Activated CD4-positive, alpha-beta T cell treated with anti-CD3 and anti-CD28 coated beads, Interleukin-2, amount 10 ng/mL, durations not matched to agents 7 days and 5 days (primary cell): Measurements from ENCODE around the gene GLYATL3. TPM values are rescaled to one million over a fixed set of nuclear protein-coding genes. Genes with fewer than 3 reads are reported as not detected.
"Not testable (repeated sequence)": the region's sequence is repeated elsewhere in the genome, so short reads cannot be mapped to it uniquely, and the experiment has no call there.

Experiments
- CTCF ChIA-PET: fragments of 350-600 bp; sonication (Branson Sonifier 250); formaldehyde crosslinking; loops from one replicate; lab custom pipeline; 2021; ENCODE audit warnings: antibody characterized with exemption; lab: Charles Lee
- POLR2A ChIA-PET: fragments of 350-600 bp; sonication (Branson Sonifier 250); formaldehyde crosslinking; loops from one replicate; lab custom pipeline; 2021; ENCODE audit warnings: antibody characterized with exemption; lab: Charles Lee
- DNase-seq: peaks from one replicate; pipeline ENCODE4 v3.0.0-alpha.2; 2020
- H3K27ac Mint-ChIP-seq: one replicate; pipeline ENCODE4 v1.8.0; 2021; ENCODE audit warnings: mild to moderate bottlenecking, moderate library complexity, mixed read lengths
- H3K27me3 Mint-ChIP-seq: one replicate; pipeline ENCODE4 v1.8.0; 2021; ENCODE audit warnings: mixed read lengths
- H3K36me3 Mint-ChIP-seq: one replicate; pipeline ENCODE4 v1.8.0; 2021; ENCODE audit warnings: low read depth, mixed read lengths
- H3K4me1 Mint-ChIP-seq: one replicate; pipeline ENCODE4 v1.8.0; 2021; ENCODE audit warnings: mixed read lengths
- H3K4me3 Mint-ChIP-seq: one replicate; pipeline ENCODE4 v1.8.0; 2021; ENCODE audit warnings: mild to moderate bottlenecking, moderate library complexity, mixed read lengths
- H3K9me3 Mint-ChIP-seq: one replicate; pipeline ENCODE4 v1.8.0; 2021; ENCODE audit warnings: mixed read lengths
- total RNA-seq, 2 experiments: library from RNA; stranded (reverse); gene quantifications; one replicate each; pipeline ENCODE4 v1.2.3, GENCODE V29; 2021

GLYATL3 gene
- total RNA-seq, 2 experiments from 2014 or later, result not detected

DNA sequence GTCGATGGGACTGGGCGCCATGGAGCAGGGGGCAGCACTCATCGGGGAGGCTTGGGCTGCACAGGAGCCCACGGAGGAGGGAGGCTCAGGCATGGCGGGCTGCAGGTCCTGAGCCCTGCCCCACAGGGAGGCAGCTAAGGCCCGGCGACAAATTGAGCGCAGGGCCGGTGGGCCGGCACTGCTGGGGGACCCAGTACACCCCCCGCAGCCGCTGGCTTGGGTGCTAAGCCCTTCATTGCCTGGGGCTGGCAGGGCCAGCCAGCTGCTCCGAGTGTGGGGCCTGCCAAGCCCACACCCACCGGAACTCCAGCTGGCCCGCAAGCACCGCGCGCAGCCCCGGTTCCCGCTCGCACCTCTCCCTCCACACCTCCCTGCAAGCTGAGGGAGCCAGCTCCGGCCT lies 17.9 kb upstream of the GLYATL3 start:
- POLR2A ChIA-PET, DNase-seq, H3K4me1 Mint-ChIP-seq, H3K27me3 Mint-ChIP-seq, H3K4me3 Mint-ChIP-seq, H3K9me3 Mint-ChIP-seq, H3K27ac Mint-ChIP-seq: not testable (repeated sequence)
- peaks cover 26% of the 10 kb centered on the region for H3K36me3 Mint-ChIP-seq
- CTCF ChIA-PET, result interaction anchor here (0.6 kb wide), 1 partner anchor 22 kb away, joined by 3 read pairs; no protein-coding TSS in a partner anchor

DNA sequence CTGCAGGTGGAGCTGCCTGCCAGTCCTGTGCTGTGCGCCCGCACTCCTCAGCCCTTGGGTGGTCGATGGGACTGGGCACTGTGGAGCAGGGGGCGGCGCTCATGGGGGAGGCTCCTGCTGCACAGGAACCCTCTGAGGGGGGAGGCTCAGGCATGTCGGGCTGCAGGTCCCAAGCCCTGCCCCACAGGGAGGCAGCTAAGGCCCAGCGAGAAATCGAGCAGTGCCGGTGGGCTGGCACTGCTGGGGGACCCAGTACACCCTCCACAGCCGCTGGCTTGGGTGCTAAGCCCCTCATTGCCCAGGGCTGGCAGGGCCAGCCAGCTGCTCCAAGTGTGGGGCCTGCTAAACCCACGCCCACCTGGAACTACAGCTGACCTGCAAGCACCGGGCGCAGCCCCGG lies 16.3 kb upstream of the GLYATL3 start:
- not testable (repeated sequence) for H3K27me3 Mint-ChIP-seq, H3K27ac Mint-ChIP-seq, H3K4me3 Mint-ChIP-seq, H3K9me3 Mint-ChIP-seq, DNase-seq, H3K4me1 Mint-ChIP-seq
- ChIA-PET POLR2A (interaction anchor here (0.6 kb wide), 1 partner anchor 31 kb away, joined by 4 read pairs; no protein-coding TSS in a partner anchor), CTCF (interaction anchor here (1.5 kb wide), 1 partner anchor 11 kb away, joined by 4 read pairs; no protein-coding TSS in a partner anchor)
- H3K36me3 Mint-ChIP-seq, result peaks cover 33% of the 10 kb centered on the region

DNA sequence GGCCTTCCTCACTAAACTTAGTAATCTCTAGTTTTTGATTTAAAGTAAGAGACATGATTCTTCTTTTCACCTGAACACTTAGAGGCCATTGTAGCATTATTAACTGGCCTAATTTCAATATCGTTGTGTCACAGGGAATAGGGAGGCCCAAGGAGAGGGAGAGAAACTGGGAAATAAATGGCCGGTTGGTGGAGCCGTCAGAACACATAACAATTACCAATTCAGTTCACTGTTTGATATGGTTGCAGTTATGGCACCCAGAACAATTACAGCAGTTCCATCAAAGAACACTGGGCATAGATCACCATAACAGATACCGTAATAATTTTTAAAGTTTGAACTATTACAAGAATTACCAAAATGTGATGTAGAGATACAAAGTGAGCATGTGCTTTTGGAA lies 9.1 kb upstream of the GLYATL3 start:
- Mint-ChIP-seq H3K4me1 (no peaks in the 10 kb centered on the region), H3K4me3 (no peak overlapping the region), H3K9me3 (no peaks in the 10 kb centered on the region), H3K36me3 (peaks cover 28% of the 10 kb centered on the region), H3K27ac (no peak overlapping the region), H3K27me3 (no peaks in the 10 kb centered on the region)
- POLR2A ChIA-PET, result no interaction called here
- DNase-seq, result no peak
- CTCF ChIA-PET, result no interaction called here

DNA sequence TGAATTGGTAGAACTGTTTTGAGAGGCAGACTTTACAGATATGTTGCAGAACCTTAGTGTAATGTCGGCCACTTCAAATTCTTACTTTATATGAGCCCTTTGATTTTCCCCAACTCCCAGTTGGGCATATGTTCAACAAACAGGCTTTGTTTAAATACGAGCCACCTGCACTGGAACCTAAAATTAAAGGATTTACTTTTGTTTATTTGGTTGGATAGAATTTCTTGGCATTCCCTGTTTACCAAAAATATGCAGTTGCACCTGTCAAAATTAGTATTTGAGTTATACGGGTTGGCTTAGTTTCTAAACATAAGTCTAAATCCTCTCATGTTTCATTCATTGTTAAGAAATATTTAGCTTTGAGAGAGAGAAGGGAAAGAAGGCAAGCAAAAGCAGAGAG lies 2.4 kb upstream of the GLYATL3 start:
- H3K4me3 Mint-ChIP-seq, result no peak overlapping the region
- DNase-seq, result no peak
- POLR2A ChIA-PET, result no interaction called here
- peaks cover 3% of the 10 kb centered on the region for H3K27me3 Mint-ChIP-seq
- CTCF ChIA-PET, result no interaction called here
- H3K4me1 Mint-ChIP-seq, result no peaks in the 10 kb centered on the region
- H3K36me3 Mint-ChIP-seq, result peaks cover 3% of the 10 kb centered on the region
- H3K9me3 Mint-ChIP-seq, result no peaks in the 10 kb centered on the region
- H3K27ac Mint-ChIP-seq, result no peak overlapping the region

DNA sequence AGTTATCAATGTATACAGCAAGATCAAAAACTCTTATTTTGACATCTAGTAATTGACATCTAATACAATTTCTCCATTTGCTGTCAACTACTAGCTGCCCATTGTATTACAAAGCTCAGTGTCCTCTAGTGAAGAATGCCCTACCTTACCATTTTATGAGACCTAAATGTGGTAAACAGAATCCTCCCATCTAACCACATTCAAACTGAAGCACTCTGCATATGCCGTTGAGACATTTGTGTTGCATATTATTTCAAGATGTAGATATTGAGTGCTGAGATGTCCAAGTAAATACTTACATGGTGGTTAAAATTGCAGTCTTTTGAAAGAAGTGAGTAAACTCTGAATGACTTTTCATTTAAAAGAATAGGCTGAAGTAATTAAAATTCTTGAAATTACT lies 597 bp upstream of the GLYATL3 start:
- no peaks in the 10 kb centered on the region for H3K36me3 Mint-ChIP-seq
- no peak for DNase-seq
- peaks cover 3% of the 10 kb centered on the region for H3K27me3 Mint-ChIP-seq
- ChIA-PET POLR2A (no interaction called here), CTCF (no interaction called here)
- H3K27ac Mint-ChIP-seq, result no peak overlapping the region
- no peaks in the 10 kb centered on the region for H3K4me1 Mint-ChIP-seq
- no peak overlapping the region for H3K4me3 Mint-ChIP-seq
- no peaks in the 10 kb centered on the region for H3K9me3 Mint-ChIP-seq

DNA sequence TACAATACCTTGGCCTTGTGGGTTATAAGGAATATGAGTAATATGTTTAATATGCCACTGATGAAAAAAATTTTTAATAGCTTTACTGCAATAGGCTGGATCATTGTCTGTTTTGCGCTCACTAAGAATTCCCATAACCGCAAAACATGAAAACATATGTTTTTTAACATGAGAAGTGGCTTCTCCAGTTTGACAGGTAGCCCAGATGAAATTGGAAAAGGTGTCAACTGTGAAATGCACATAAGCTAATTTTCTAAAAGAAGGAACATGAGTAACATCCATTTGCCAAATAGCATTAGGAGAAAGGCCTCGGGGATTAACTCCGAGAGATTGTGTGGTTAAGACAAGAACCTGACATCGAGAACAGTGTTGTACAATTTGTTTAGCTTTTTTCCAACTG lies 4.9 kb downstream of the GLYATL3 start:
- ChIA-PET POLR2A (no interaction called here), CTCF (no interaction called here)
- Mint-ChIP-seq H3K27ac (no peak overlapping the region), H3K27me3 (no peaks in the 10 kb centered on the region), H3K4me1 (no peaks in the 10 kb centered on the region), H3K36me3 (no peaks in the 10 kb centered on the region), H3K4me3 (no peak overlapping the region), H3K9me3 (no peaks in the 10 kb centered on the region)
- DNase-seq, result no peak

DNA sequence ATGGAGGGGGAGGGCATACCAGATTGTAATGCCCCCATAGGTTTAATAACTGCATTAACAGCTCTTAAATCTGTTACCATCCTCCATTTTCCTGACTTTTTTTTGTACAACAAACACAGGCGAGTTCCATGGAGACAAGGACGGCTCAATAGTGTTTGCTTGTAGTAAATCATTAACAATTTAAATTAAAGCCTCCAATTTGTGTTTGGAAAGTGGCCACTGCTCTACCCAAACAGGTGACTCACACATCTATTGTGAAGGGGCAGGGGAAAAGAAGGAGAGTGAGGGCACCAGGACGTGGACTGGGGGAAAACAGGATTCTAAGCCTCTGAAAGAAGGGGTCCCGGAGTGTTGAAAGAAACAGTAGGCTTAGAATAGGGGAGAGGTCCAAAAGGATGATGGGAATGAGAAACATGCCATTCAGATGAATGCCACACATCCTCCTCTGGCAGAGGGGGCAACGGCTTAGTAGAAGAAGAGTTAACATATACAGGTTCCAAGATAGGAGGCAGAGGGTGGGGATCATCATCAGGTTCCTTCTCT lies 6.9 kb downstream of the GLYATL3 start:
- CTCF ChIA-PET, result no interaction called here
- Mint-ChIP-seq H3K36me3 (no peaks in the 10 kb centered on the region), H3K9me3 (no peaks in the 10 kb centered on the region), H3K27ac (no peak overlapping the region), H3K4me3 (no peak overlapping the region), H3K4me1 (no peaks in the 10 kb centered on the region), H3K27me3 (peaks cover under 1% of the 10 kb centered on the region)
- no peak for DNase-seq
- POLR2A ChIA-PET, result no interaction called here

DNA sequence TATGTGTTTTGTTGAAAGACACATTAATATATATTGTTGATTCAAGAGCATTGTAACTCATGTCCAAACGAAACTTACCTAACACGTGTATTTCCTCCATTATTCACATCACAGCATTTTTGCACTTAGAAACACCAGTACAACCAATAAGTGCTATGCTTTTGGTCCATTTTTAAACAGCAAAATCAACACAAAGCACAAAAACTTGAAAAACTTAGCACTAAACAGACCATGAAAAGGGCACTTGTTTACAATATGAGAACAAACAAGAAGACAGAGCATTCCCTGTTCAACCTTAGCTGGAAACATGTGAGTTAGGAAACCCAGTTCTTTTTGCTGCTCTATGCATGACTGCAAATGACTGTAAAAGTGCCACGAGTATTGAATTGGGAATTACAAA lies 9.6 kb downstream of the GLYATL3 start:
- DNase-seq, result no peak
- ChIA-PET POLR2A (no interaction called here), CTCF (no interaction called here)
- Mint-ChIP-seq H3K36me3 (no peaks in the 10 kb centered on the region), H3K4me3 (no peak overlapping the region), H3K27ac (no peak overlapping the region), H3K9me3 (no peaks in the 10 kb centered on the region), H3K27me3 (peaks cover 10% of the 10 kb centered on the region), H3K4me1 (no peaks in the 10 kb centered on the region)

DNA sequence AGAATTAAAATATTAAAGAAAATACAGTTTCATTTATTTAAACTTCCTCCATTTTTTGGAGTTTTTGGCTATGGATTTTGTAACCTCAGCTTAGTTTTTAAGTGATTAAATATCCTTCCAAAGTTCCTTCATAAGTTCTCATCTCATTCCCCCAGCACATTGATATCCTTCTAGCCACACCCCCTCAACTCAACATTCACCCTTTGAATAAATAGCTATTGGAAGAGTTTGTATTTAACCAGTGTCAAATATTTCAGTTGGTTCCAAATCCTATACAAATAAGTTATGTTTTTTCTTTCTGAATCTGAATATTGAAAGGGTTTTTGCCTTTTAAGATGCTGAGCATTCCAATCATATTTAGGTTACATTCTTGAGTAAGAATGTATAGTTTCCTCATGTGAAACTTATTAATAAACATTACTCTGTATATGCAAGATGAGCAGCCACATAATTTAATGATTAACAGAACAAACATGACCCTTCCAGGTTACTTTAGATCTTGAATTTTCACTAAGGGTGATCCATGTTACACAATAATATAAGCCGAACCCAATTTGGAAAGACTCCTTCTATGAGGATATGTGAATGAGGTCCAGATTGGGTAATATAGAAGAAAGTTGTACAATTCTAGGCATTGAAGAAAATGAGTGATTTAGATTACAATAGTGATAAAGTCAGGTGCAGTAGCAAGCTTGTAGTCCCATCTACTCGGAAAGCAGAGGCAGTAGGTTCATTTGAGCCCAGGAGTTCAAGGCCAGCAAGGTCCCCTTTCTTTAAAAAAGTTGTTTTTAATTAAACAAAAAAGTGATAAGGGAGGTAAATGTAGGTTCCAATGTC lies 13.6 kb downstream of the GLYATL3 start:
- POLR2A ChIA-PET, result no interaction called here
- CTCF ChIA-PET, result no interaction called here

DNA sequence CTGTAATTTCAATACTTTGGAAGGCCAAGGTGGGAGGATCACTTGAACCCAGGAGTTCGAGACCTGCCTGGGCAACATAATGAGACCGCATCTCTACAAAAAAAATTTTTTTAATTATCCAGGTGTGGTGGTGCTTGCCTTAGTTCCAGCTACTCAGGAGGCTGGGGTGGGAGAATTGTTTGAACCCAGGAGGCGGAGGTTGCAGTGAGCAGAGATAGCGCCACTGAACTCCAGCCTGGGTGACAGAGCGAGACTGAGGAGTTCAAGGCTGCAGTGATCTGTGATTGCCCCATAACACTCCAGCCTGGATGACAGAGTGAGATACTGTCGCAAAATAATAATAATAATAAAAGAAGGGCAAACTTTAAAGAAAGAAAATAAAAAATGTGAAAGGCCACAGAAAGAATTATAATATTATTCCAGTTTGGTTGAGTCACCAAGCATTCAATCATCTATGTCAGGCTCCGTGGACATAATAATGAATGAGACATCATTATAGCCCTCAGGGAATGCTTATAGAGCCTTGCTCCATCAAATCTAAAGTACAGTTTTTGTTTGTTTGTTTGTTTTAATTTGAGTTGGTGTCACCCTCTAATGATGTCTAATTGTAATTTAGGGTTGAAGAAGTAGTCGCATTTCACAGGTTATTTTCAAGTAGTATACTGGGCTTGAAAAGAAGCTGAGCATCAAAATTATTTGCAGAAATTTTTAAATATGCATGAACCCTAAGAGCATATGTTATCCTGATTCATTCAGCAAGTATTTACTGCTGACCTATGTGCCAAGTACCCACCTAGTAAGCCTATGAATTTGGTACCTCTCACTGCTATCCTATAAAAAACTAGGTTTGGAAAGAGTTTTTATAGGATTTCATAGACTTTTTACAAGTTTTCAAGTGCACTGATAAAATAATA lies 15.1 kb downstream of the GLYATL3 start:
- H3K27ac Mint-ChIP-seq, result no peak overlapping the region
- H3K9me3 Mint-ChIP-seq, result no peaks in the 10 kb centered on the region
- no peak for DNase-seq
- ChIA-PET POLR2A (interaction anchor here (0.6 kb wide), 1 partner anchor 31 kb away, joined by 4 read pairs; no protein-coding TSS in a partner anchor), CTCF (no interaction called here)
- H3K36me3 Mint-ChIP-seq, result no peaks in the 10 kb centered on the region
- no peaks in the 10 kb centered on the region for H3K4me1 Mint-ChIP-seq
- H3K27me3 Mint-ChIP-seq, result peaks cover 12% of the 10 kb centered on the region
- H3K4me3 Mint-ChIP-seq, result no peak overlapping the region

More for the DNA sequence above, 13.6 kb downstream of the GLYATL3 start:
- Mint-ChIP-seq H3K9me3 (no peaks in the 10 kb centered on the region), H3K27ac (no peak overlapping the region), H3K36me3 (no peaks in the 10 kb centered on the region), H3K4me3 (no peak overlapping the region), H3K4me1 (no peaks in the 10 kb centered on the region), H3K27me3 (peaks cover 12% of the 10 kb centered on the region)
- DNase-seq, result no peak

DNA sequence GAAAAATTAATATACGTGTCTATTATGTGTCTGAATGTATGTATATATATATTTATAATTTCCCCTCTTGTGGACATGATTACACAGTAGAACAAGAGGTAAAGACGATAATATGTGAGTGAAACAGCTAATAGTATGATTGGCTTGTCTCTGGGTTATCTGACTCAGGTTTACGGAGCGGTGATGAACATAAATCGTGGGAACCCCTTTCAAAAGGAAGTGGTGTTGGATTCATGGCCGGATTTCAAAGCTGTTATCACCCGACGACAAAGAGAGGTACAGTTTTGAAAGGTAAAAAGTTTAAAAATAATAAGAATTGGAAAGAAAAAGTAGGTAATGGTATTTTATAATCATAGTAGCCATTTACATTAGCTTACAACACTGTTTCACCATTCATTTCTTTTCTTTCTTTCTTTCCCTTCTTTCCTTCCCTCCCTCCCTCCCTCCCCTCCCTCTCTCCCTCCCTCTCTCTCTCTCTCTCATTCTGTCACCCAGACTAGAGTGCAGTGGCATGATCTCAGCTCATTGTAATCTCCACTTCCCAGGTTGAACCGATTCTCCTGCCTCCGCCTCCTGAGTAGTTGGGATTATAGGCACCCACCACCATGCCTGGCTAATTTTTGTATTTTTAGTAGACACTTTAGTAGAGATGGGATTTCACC lies 15.9 kb downstream of the GLYATL3 start:
- Mint-ChIP-seq H3K4me1 (no peaks in the 10 kb centered on the region), H3K4me3 (no peak overlapping the region), H3K27ac (no peak overlapping the region), H3K9me3 (no peaks in the 10 kb centered on the region), H3K27me3 (peaks cover 12% of the 10 kb centered on the region), H3K36me3 (no peaks in the 10 kb centered on the region)
- ChIA-PET POLR2A (no interaction called here), CTCF (no interaction called here)
- DNase-seq, result no peak

DNA sequence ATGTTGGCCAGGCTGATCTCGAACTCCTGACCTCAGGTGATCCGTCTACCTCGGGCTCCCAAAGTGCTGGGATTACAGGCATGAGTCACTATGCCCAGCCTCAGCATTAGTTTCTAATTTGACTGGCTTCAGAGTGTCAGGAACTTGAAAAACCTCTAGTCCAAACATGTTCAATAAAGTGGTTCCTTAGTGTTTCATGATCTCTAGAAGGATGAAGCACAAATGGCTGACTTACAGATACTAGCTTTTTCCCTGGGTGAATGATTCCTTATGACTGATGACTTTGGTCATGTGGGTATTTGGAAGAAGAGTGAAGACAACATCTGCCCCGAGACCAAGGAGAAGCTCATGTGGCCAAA lies 16.4 kb downstream of the GLYATL3 start:
- POLR2A ChIA-PET, result no interaction called here
- CTCF ChIA-PET, result no interaction called here

More for the DNA sequence above, 16.4 kb downstream of the GLYATL3 start:
- Mint-ChIP-seq H3K4me3 (no peak overlapping the region), H3K9me3 (no peaks in the 10 kb centered on the region), H3K36me3 (no peaks in the 10 kb centered on the region), H3K27ac (no peak overlapping the region), H3K4me1 (no peaks in the 10 kb centered on the region), H3K27me3 (peaks cover 12% of the 10 kb centered on the region)
- DNase-seq, result no peak
